SK-N-SH treated with all-trans-retinoic acid at 6 μM for 48 hours (cell line): ENCODE measurements around the gene MRPL34.

Experiments
- ARNTL ChIP-seq: fragments of 450-650 bp; formaldehyde crosslinking; IDR thresholded peaks from 2 replicates; pipeline ENCODE4 v1.5.0; 2020; ENCODE audit warnings: low read depth, mild to moderate bottlenecking, moderate library complexity, borderline replicate concordance
- CSDC2 ChIP-seq: fragments of 250-450 bp; sonication (Bioruptor Pico); IDR thresholded peaks from 2 replicates; pipeline ENCODE4 v1.5.0; 2020; ENCODE audit warnings: mild to moderate bottlenecking, moderate library complexity
- OSR1 ChIP-seq: fragments of 250-450 bp; sonication (Bioruptor Pico); IDR thresholded peaks from 2 replicates; pipeline ENCODE4 v1.8.0; 2022; ENCODE audit warnings: moderate library complexity, mild to moderate bottlenecking, inconsistent platforms
- PATZ1 ChIP-seq: fragments of 250-450 bp; sonication (Bioruptor Pico); IDR thresholded peaks from 2 replicates; pipeline ENCODE4 v1.8.0; 2020; ENCODE audit warnings: mild to moderate bottlenecking, moderate library complexity, borderline replicate concordance
- TOX ChIP-seq: fragments of 250-450 bp; sonication (Bioruptor Pico); IDR thresholded peaks from 2 replicates; pipeline ENCODE4 v1.8.0; 2021; ENCODE audit warnings: mild to moderate bottlenecking, moderate library complexity, borderline replicate concordance
- TSHZ2 ChIP-seq: fragments of 250-450 bp; sonication (Bioruptor Pico); IDR thresholded peaks from 2 replicates; pipeline ENCODE4 v1.5.0; 2020; ENCODE audit warnings: mild to moderate bottlenecking, moderate library complexity
- ZFP3 ChIP-seq: fragments of 250-450 bp; sonication (Bioruptor Pico); IDR thresholded peaks from 2 replicates; pipeline ENCODE4 v1.5.0; 2020; ENCODE audit warnings: mild to moderate bottlenecking, moderate library complexity

- TF ChIP-seq ZFP3 (CRISPR knock-in tag) = no peak
- no peak for TF ChIP-seq PATZ1 (CRISPR knock-in tag)
- no peak for TF ChIP-seq TOX (CRISPR knock-in tag)
- no peak for TF ChIP-seq ARNTL (CRISPR knock-in tag)
- no peak for TF ChIP-seq CSDC2
- TF ChIP-seq TSHZ2 (CRISPR knock-in tag) = no peak
- TF ChIP-seq OSR1 (CRISPR knock-in tag) = no peak
Observed at GRCh38 chr19:17286263-17286662, 19.4 kb upstream of the MRPL34 start.
